GOT3 (cell line): ENCODE measurements around the gene RHOB.
"Not testable (repeated sequence)": the region's sequence is repeated elsewhere in the genome, so short reads cannot be mapped to it uniquely, and the experiment has no call there.

Experiments
- DNase-seq: peaks from one replicate; lab custom pipeline; 2025; ENCODE audit warnings: mixed read lengths; lab: John Stamatoyannopoulos, UW

The RHOB gene

GRCh38 chr2:20453087-20453486 lies 6.2 kb downstream of the RHOB start:
- no peak for DNase-seq

- DNase-seq, result no peak
Observed at GRCh38 chr2:20454036-20454981, 7.4 kb downstream of the RHOB start.

- no peak for DNase-seq
Observed at GRCh38 chr2:20455076-20455587, 8.3 kb downstream of the RHOB start.

GRCh38 chr2:20456116-20456571 lies 9.3 kb downstream of the RHOB start:
- no peak for DNase-seq

GRCh38 chr2:20456636-20457426 lies 10.0 kb downstream of the RHOB start:
- DNase-seq, result no peak

- no peak for DNase-seq
Observed at GRCh38 chr2:20457661-20458630, 11.1 kb downstream of the RHOB start.

- not testable (repeated sequence) for DNase-seq
Observed at GRCh38 chr2:20458737-20459484, 12.0 kb downstream of the RHOB start.

- no peak for DNase-seq
Observed at GRCh38 chr2:20465716-20466394, 19.0 kb downstream of the RHOB start.

GRCh38 chr2:20467789-20468548 lies 21.1 kb downstream of the RHOB start:
- no peak for DNase-seq

- DNase-seq, result no peak
Observed at GRCh38 chr2:20468549-20469500, 22.0 kb downstream of the RHOB start.

- no peak for DNase-seq
Observed at GRCh38 chr2:20469595-20469994, 22.7 kb downstream of the RHOB start.

GRCh38 chr2:20470211-20470610 lies 23.3 kb downstream of the RHOB start:
- DNase-seq, result no peak

GRCh38 chr2:20471148-20471547 lies 24.3 kb downstream of the RHOB start:
- no peak for DNase-seq

GRCh38 chr2:20471902-20472559 lies 25.2 kb downstream of the RHOB start:
- no peak for DNase-seq

GRCh38 chr2:20472569-20472968 lies 25.7 kb downstream of the RHOB start:
- DNase-seq, result no peak

- no peak for DNase-seq
Observed at GRCh38 chr2:20473128-20473527, 26.3 kb downstream of the RHOB start.

GRCh38 chr2:20474757-20475566 lies 28.1 kb downstream of the RHOB start:
- DNase-seq, result no peak
